Osteocyte (in vitro differentiated cells): ENCODE results near the gene RBMS1. TPM values are rescaled to one million over a fixed set of nuclear protein-coding genes. Genes with fewer than 3 reads are reported as not detected.

ENCODE experiments used
- DNase-seq: peaks from one replicate; pipeline ENCODE4 v3.0.0; 2021; ENCODE audit warnings: mixed read lengths; ENCODE audit not compliant: unreplicated experiment; ENCODE audit errors: extremely low spot score
- H3K27ac Mint-ChIP-seq: one replicate; pipeline ENCODE4 v1.8.0; 2021; ENCODE audit warnings: mild to moderate bottlenecking, mixed read lengths; ENCODE audit not compliant: unreplicated experiment
- H3K27me3 Mint-ChIP-seq: one replicate; pipeline ENCODE4 v1.8.0; 2021; ENCODE audit warnings: mixed read lengths; ENCODE audit not compliant: unreplicated experiment
- H3K36me3 Mint-ChIP-seq: one replicate; pipeline ENCODE4 v1.8.0; 2021; ENCODE audit warnings: mixed read lengths; ENCODE audit not compliant: unreplicated experiment
- H3K4me1 Mint-ChIP-seq: one replicate; pipeline ENCODE4 v1.8.0; 2021; ENCODE audit warnings: mixed read lengths; ENCODE audit not compliant: unreplicated experiment
- H3K4me3 Mint-ChIP-seq: one replicate; pipeline ENCODE4 v1.8.0; 2021; ENCODE audit warnings: mild to moderate bottlenecking, moderate library complexity, mixed read lengths; ENCODE audit not compliant: unreplicated experiment
- H3K9me3 Mint-ChIP-seq: one replicate; pipeline ENCODE4 v1.8.0; 2021; ENCODE audit warnings: mixed read lengths; ENCODE audit not compliant: unreplicated experiment
- CTCF ChIP-seq: fragments of 200-600 bp; sonication (generic); IDR thresholded peaks from 2 replicates; pipeline ENCODE4 v1.5.0; 2021; ENCODE audit warnings: antibody characterized with exemption, mild to moderate bottlenecking, moderate library complexity
- total RNA-seq: library from RNA; stranded (reverse); gene quantifications from 2 replicates; pipeline ENCODE4 v1.2.1, GENCODE V29; 2021

The RBMS1 gene
- total RNA-seq, 1 donor from 2014 or later: 169 TPM

- Mint-ChIP-seq H3K27ac (no peak overlapping the region), H3K4me1 (peaks cover 16% of the 10 kb centered on the region), H3K36me3 (peaks cover 2% of the 10 kb centered on the region), H3K27me3 (no peaks in the 10 kb centered on the region), H3K9me3 (no peaks in the 10 kb centered on the region), H3K4me3 (no peak overlapping the region)
- no peak for DNase-seq
- no peak for TF ChIP-seq CTCF
Observed at GRCh38 chr2:160264308-160264707, 229.3 kb downstream of the RBMS1 start.

- Mint-ChIP-seq H3K36me3 (no peaks in the 10 kb centered on the region), H3K27me3 (no peaks in the 10 kb centered on the region), H3K4me1 (peaks cover 19% of the 10 kb centered on the region), H3K9me3 (peaks cover 6% of the 10 kb centered on the region), H3K4me3 (no peak overlapping the region), H3K27ac (no peak overlapping the region)
- TF ChIP-seq CTCF: no peak
- DNase-seq: no peak
Observed at GRCh38 chr2:160261732-160262131, 231.9 kb downstream of the RBMS1 start.

- Mint-ChIP-seq H3K4me1 (peaks cover 49% of the 10 kb centered on the region), H3K9me3 (peaks cover 6% of the 10 kb centered on the region), H3K27ac (peak overlapping the region; percentile 54), H3K4me3 (no peak overlapping the region), H3K36me3 (no peaks in the 10 kb centered on the region), H3K27me3 (no peaks in the 10 kb centered on the region)
- no peak for TF ChIP-seq CTCF
- DNase-seq: no peak
Observed at GRCh38 chr2:160258492-160258805, 235.2 kb downstream of the RBMS1 start.

GRCh38 chr2:160257743-160258491 lies 235.7 kb downstream of the RBMS1 start:
- peaks cover 6% of the 10 kb centered on the region for H3K9me3 Mint-ChIP-seq
- peak overlapping the region; percentile 54 for H3K27ac Mint-ChIP-seq
- no peaks in the 10 kb centered on the region for H3K36me3 Mint-ChIP-seq
- H3K4me3 Mint-ChIP-seq: no peak overlapping the region
- H3K27me3 Mint-ChIP-seq: no peaks in the 10 kb centered on the region
- H3K4me1 Mint-ChIP-seq: peaks cover 52% of the 10 kb centered on the region
- no peak for TF ChIP-seq CTCF
- no peak for DNase-seq

GRCh38 chr2:160257041-160257742 lies 236.4 kb downstream of the RBMS1 start:
- H3K4me1 Mint-ChIP-seq: peaks cover 59% of the 10 kb centered on the region

More at GRCh38 chr2:160257041-160257742, 236.4 kb downstream of the RBMS1 start:
- no peak for TF ChIP-seq CTCF
- DNase-seq: no peak
- Mint-ChIP-seq H3K27ac (peak overlapping the region; percentile 47), H3K9me3 (peaks cover 6% of the 10 kb centered on the region), H3K27me3 (no peaks in the 10 kb centered on the region), H3K36me3 (no peaks in the 10 kb centered on the region), H3K4me3 (no peak overlapping the region)
